COR-L47 (cell line): Measurements from ENCODE around the gene ARSA.
A peak's percentile ranks its signal among the peaks of the same experiment; 100 is the strongest.

ENCODE experiments used
- DNase-seq: peaks from one replicate; lab custom pipeline; 2025; lab: John Stamatoyannopoulos, UW

Gene ARSA

GRCh38 chr22:50579752-50580151, 48.2 kb downstream of the ARSA start:
- DNase-seq, result no peak

- DNase-seq, result no peak
Measured at GRCh38 chr22:50578776-50579310, 49.1 kb downstream of the ARSA start.

GRCh38 chr22:50577987-50578775, 49.8 kb downstream of the ARSA start, which contains the start of gene CPT1B:
Gene CPT1B, minus strand, starts transcription at chr22:50578427. Its CDS starts 512 bp downstream, at chr22:50577915.
- no peak for DNase-seq

DNA sequence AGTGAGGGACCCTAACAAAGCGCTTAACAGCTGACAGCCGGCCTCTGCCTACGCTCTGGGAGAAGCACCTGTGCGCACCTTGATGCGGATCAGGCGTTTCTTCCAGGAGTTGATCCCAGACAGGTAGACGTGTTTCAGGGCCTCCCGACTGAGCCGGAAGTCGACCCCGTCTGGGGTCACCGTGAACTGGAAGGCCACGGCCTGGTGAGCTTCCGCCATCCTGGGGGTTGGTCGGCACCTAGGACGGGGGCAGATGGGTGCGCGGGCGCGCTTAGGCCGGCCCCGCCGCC, 50.3 kb downstream of the ARSA start:
- DNase-seq, result no peak

DNA sequence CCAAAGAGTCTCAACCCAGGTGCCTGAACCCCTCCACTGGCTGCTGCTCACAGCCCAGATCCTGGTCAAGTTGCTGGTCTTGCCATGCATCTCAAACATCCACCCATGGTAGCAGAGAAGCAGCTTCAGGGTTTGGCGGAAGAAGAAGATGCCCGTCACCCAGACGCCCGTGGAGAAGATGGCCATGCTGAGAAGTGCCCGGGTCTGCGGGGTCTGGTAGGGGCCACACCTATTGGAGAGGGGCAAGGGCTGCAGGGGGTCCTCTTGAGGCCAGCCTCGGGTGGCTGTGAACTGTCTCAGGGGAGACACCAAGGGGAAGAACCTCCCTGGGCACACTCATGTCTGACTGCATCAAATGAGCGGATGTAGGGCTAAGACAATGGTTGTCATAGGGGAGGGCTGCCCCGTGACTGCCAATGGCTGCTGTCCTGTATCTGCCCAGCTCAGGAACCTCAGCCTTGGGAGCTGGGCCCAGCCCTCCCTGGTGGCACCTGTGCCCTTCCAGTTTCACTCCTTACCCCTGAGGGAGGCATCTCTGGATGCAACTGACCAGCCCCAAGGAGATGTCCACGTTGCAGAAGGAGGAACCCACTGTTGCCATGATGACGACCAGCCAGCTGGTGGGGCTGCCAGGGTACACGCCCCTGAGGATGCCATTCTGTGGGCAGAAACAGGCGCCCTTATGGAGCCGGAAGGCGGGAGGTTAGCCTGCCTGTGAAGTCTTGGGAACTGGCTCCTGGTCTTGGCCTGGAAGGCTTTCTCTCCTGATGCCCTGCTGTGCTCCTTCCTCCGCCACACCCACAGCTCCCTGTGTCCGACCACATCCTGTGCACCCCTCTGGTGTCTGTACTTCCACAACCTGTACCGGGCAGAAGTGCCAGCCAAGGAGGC, 50.9 kb downstream of the ARSA start:
- DNase-seq, result no peak

DNA sequence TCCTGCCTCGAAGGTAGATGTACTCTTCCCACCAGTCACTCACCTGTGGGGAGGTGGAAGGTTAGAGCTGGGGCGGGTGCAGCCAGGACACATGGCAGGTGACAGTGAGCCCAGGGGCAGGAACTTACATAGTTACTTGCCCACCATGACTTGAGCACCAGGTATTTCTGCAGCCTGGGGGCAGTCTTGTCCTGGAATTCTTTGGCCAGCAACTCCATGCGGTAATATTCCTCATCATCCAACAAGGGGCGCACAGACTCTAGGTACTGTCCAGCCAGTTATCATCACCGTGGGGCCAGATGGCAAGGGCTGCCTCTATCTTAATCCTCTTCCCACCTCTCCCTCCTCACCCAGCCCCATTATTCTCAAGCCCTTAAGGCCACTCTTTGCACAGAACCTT, 51.9 kb downstream of the ARSA start:
- DNase-seq, result peak; percentile 55

DNA sequence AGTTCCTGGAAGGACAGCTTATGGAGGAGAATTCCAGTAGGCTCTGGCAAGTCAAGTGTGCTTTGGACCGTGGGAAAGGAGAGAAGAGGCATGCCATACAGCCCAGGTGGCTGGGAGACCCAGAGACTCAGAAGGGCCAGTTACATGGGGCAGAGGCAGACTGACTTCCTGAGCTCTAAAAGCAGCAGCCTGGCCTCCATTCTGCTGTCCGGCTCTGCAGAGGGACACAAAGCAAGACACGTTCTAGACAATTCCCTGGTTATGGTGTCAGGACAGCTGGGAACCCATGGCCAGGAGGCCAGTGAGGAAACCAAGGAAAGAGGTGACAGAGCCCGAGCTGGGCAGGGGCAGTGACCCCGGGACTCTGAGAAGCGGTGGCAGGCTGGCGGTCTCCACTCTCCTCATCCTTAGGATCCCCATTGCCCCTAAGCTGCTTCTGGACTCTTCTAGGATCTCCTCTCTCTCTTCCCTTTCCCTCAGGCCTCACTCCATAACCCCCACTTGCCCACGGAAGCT, 52.5 kb downstream of the ARSA start:
- no peak for DNase-seq
